PC-9 (cell line): ENCODE measurements around the gene GLDN.

ENCODE experiments used
- CTCF ChIP-seq: fragments of 200-600 bp; sonication (generic); conservative IDR thresholded peaks from 2 replicates; pipeline ENCODE4 v1.6.1; 2017; ENCODE audit warnings: mixed run types, antibody characterized with exemption, mild to moderate bottlenecking, moderate library complexity
- EZH2 ChIP-seq: fragments of 200-600 bp; sonication (generic); IDR thresholded peaks from 2 replicates; pipeline ENCODE4 v1.8.0; 2017; ENCODE audit warnings: antibody characterized with exemption, low read depth

DNA sequence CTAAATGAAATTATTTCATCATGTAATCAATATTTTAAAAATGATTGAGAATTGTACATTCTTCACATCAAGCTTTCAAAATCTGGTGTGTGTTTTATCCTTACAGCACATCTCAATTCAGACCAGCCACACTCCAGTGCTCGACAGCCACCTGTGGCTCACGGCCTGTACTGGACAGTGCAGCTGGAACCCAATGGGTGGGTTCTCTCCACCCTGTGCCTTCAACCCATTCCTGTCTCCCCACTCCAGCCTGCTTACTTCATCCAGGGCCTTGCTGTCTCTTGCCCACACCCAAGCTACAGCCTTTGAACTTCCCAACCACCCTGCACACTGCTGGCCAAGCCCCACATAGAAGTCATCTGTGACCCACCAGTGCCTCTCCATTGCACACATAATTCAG, 20.6 kb upstream of the GLDN start:
- TF ChIP-seq CTCF (no peak), EZH2 (no peak)
